Right lobe of liver (tissue), 4 donors: ENCODE data around the gene APOA4.

Source experiments
- CTCF ChIP-seq, 4 donors: fragments of 200-600 bp in 3 of 4; fragments of 450-650 bp in 1 of 4; IDR thresholded peaks; one replicate each; pipeline versions ENCODE4 v1.5.1 to v1.8.0; 2016 to 2022; ENCODE audit warnings: antibody characterized with exemption in 4 of 4, mild to moderate bottlenecking in 2 of 4
- POLR2A ChIP-seq: fragments of 450-650 bp; IDR thresholded peaks from one replicate; pipeline ENCODE4 v1.6.1; 2017; ENCODE audit warnings: antibody characterized with exemption, mild to moderate bottlenecking
- donor health status: DM: no; HTN: no; CAD: no.
- donor health status: DM: no; HTN: no; CAD: no.
- donor health status: DM: no; HTN: yes; CAD: no.

- peak in 3 of 4 donors; percentile 30 to 36 (median 32) for TF ChIP-seq CTCF (IDR thresholded peaks at IDR 0.05)
- no peak for TF ChIP-seq POLR2A
Measured at GRCh38 chr11:116825434-116825833, 2.3 kb upstream of the APOA4 start.
